ENCODE data around the gene KCNJ12.

DNA sequence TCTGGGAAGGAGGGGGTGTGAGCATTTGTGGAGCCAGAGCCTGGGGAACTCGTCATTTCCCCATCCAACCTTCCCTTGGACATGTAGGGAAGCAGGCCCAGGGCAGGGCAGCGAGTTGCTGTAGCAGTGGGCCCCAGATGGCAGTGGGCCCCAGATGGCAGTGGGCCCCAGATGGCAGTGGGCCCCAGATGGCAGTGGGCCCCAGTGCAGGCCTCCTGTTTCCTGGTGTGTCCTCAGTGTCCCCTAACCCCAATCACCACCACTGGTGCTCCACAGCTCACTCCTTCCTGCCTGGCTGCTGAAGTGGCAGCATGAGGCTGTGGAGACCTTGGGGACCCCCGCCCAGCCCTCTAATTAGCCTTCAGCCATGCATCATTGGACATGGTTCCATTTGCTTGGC is 4.5 kb downstream of the KCNJ12 start:
- TF ChIP-seq, protein P1, sequence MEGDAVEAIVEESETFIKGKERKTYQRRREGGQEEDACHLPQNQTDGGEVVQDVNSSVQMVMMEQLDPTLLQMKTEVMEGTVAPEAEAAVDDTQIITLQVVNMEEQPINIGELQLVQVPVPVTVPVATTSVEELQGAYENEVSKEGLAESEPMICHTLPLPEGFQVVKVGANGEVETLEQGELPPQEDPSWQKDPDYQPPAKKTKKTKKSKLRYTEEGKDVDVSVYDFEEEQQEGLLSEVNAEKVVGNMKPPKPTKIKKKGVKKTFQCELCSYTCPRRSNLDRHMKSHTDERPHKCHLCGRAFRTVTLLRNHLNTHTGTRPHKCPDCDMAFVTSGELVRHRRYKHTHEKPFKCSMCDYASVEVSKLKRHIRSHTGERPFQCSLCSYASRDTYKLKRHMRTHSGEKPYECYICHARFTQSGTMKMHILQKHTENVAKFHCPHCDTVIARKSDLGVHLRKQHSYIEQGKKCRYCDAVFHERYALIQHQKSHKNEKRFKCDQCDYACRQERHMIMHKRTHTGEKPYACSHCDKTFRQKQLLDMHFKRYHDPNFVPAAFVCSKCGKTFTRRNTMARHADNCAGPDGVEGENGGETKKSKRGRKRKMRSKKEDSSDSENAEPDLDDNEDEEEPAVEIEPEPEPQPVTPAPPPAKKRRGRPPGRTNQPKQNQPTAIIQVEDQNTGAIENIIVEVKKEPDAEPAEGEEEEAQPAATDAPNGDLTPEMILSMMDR (conservative IDR thresholded peaks at IDR 0.05 in 1 of 2, IDR thresholded peaks at IDR 0.05 in 1 of 2; ENCODE audit: extremely low read depth in 1 of 2, insufficient read depth in 1 of 2, low read depth in 1 of 2, low read length in 2 of 2): no peak
- no peak for TF ChIP-seq EZH2 (IDR thresholded peaks at IDR 0.05; ENCODE audit: borderline replicate concordance, low read length)
